A673 (cell line): Measurements from ENCODE around the gene PARP15. TPM values are rescaled to one million over a fixed set of nuclear protein-coding genes. Genes with fewer than 3 reads are reported as not detected.
"Not testable (repeated sequence)": the region's sequence is repeated elsewhere in the genome, so short reads cannot be mapped to it uniquely, and the experiment has no call there.

Experiments
- BruUV-seq: library from RNA; stranded (reverse); fragments of 400-500 nt; replicated peaks from 2 replicates; lab custom pipeline; 2021; lab: Mats Ljungman, UMichigan
- CTCF ChIA-PET: fragments of 300-600 bp; sonication (Branson Sonifier 250); formaldehyde crosslinking; loops from one replicate; lab custom pipeline; 2022; ENCODE audit warnings: antibody characterized with exemption; lab: Charles Lee
- POLR2A ChIA-PET: fragments of 300-600 bp; sonication (Branson Sonifier 250); formaldehyde crosslinking; loops from one replicate; lab custom pipeline; 2022; ENCODE audit warnings: antibody characterized with exemption; ENCODE audit not compliant: low non-redundant PET; lab: Charles Lee
- DNase-seq: peaks from one replicate; pipeline ENCODE4 v3.0.0-alpha.2; 2015; ENCODE audit warnings: low spot score
- H3K27ac ChIP-seq: fragments of 200-600 bp; sonication (generic); 2 replicates; pipeline ENCODE4 v1.5.1; 2016; ENCODE audit warnings: mixed run types, low read depth, mild to moderate bottlenecking, mixed read lengths, antibody characterized with exemption, low read length; ENCODE audit not compliant: poor library complexity, severe bottlenecking
- H3K27me3 ChIP-seq: fragments of 200-600 bp; sonication (generic); replicated peaks from 2 replicates; pipeline ENCODE4 v1.6.1; 2017; ENCODE audit warnings: mixed run types, low read depth, mild to moderate bottlenecking, mixed read lengths, antibody characterized with exemption, low read length; ENCODE audit not compliant: insufficient read depth, poor library complexity
- H3K36me3 ChIP-seq: fragments of 200-600 bp; sonication (generic); 2 replicates; pipeline ENCODE4 v1.6.1; 2016; ENCODE audit warnings: mixed run types, mild to moderate bottlenecking, mixed read lengths, antibody characterized with exemption, low read length; ENCODE audit not compliant: insufficient read depth, poor library complexity, severe bottlenecking
- H3K4me1 ChIP-seq: fragments of 200-600 bp; sonication (generic); 2 replicates; pipeline ENCODE4 v1.6.1; 2017; ENCODE audit warnings: mixed run types, mild to moderate bottlenecking, mixed read lengths, antibody characterized with exemption, low read length; ENCODE audit not compliant: insufficient read depth, poor library complexity, severe bottlenecking
- H3K4me3 ChIP-seq: fragments of 200-600 bp; sonication (generic); 2 replicates; pipeline ENCODE4 v1.5.1; 2016; ENCODE audit warnings: low read depth, mixed run types, mild to moderate bottlenecking, mixed read lengths, low read length; ENCODE audit not compliant: poor library complexity, severe bottlenecking
- H3K9me3 ChIP-seq: fragments of 200-600 bp; sonication (generic); 2 replicates; pipeline ENCODE4 v1.6.1; 2016; ENCODE audit warnings: mixed run types, low read depth, mild to moderate bottlenecking, mixed read lengths, antibody characterized with exemption, low read length; ENCODE audit not compliant: poor library complexity, severe bottlenecking
- CTCF ChIP-seq: fragments of 300-800, 200-600 bp; sonication (generic); conservative IDR thresholded peaks from 2 replicates; pipeline ENCODE4 v1.5.1; 2017; ENCODE audit warnings: low read depth, mild to moderate bottlenecking, antibody characterized with exemption, low read length, moderate library complexity, mixed read lengths
- EZH2 ChIP-seq: fragments of 200-600 bp; sonication (generic); IDR thresholded peaks from 2 replicates; pipeline ENCODE4 v1.6.1; 2017; ENCODE audit warnings: borderline replicate concordance, low read depth, mild to moderate bottlenecking, mixed read lengths, antibody characterized with exemption, low read length; ENCODE audit not compliant: poor library complexity, severe bottlenecking
- intact Hi-C: fragments of 100-400 bp; cut with micrococcal nuclease; formaldehyde crosslinking; loops from one replicate; pipeline ENCODE4 v1.10.0; 2022; ENCODE audit not compliant: unreplicated experiment
- total RNA-seq: library from RNA; stranded (reverse); gene quantifications from 2 replicates; pipeline ENCODE4 v1.2.3, GENCODE V29; 2021

The PARP15 gene
- total RNA-seq, 1 experiment from 2014 or later, result not detected

- no peak for TF ChIP-seq CTCF
- no peak for TF ChIP-seq EZH2
- POLR2A ChIA-PET, result no interaction called here
- CTCF ChIA-PET, result no interaction called here
- no peaks in the 10 kb centered on the region for H3K9me3 ChIP-seq
- no peaks in the 10 kb centered on the region for H3K27me3 ChIP-seq
- H3K36me3 ChIP-seq, result no peaks in the 10 kb centered on the region
- H3K27ac ChIP-seq, result peak within 1 kb of the TSS; percentile 83
- peak; percentile 80 for DNase-seq
- H3K4me3 ChIP-seq, result peak within 1 kb of the TSS; percentile 63
- intact Hi-C loops, result loop anchor here (5.0 to 10.0 kb wide), 2 partner anchors 100 to 463 kb away; partner anchors contain the start of gene SEMA5B
- BruUV-seq, result no TSS peak
- peaks cover 15% of the 10 kb centered on the region for H3K4me1 ChIP-seq
These were observed 13.1 kb upstream of the PARP15 start, which contains the start of the genes DTX3L and PARP9 for GRCh38 chr3:122564155-122564912. Gene DTX3L (plus strand): TSS chr3:122564338. CDS start chr3:122564427, 89 bp downstream. Gene PARP9 (minus strand): TSS chr3:122564300. CDS start chr3:122559620, 4,680 bp downstream.

GRCh38 chr3:122568131-122568530 lies 9.3 kb upstream of the PARP15 start:
- CTCF ChIA-PET, DNase-seq, BruUV-seq, H3K9me3 ChIP-seq, POLR2A ChIA-PET, H3K36me3 ChIP-seq, H3K4me3 ChIP-seq, H3K4me1 ChIP-seq, H3K27ac ChIP-seq, H3K27me3 ChIP-seq: not testable (repeated sequence)
- intact Hi-C loops, result loop anchor here (10.0 kb wide), 1 partner anchor 103 kb away; no protein-coding TSS in a partner anchor

- ChIA-PET POLR2A (no interaction called here), CTCF (no interaction called here)
- TF ChIP-seq CTCF (no peak), EZH2 (no peak)
- intact Hi-C loops, result loop anchor here (10.0 kb wide), 1 partner anchor 104 kb away; no protein-coding TSS in a partner anchor
- Histone ChIP-seq H3K27ac (no peak overlapping the region), H3K4me3 (no peak overlapping the region), H3K9me3 (no peaks in the 10 kb centered on the region), H3K27me3 (no peaks in the 10 kb centered on the region), H3K36me3 (no peaks in the 10 kb centered on the region), H3K4me1 (no peaks in the 10 kb centered on the region)
- DNase-seq, result no peak
- BruUV-seq, result no TSS peak
These were observed 8.7 kb upstream of the PARP15 start for GRCh38 chr3:122568755-122569154.
